K562 (cell line): ENCODE results near the gene GBP7. TPM values are rescaled to one million over a fixed set of nuclear protein-coding genes. Genes with fewer than 3 reads are reported as not detected.

Experiments
- ATAC-seq: fragments of 200-7000 bp; cut with Tn5 transposase; 3 replicates; pipeline ENCODE4 v1.9.1; 2020; ENCODE audit warnings: moderate library complexity
- BruUV-seq: library from RNA; stranded (reverse); fragments of 400-500 nt; replicated peaks from 2 replicates; lab custom pipeline; 2021; lab: Mats Ljungman, UMichigan
- CTCF ChIA-PET: fragments of 300-600 bp; formaldehyde crosslinking; extraction: SDS; loops from one replicate; lab custom pipeline; 2021; ENCODE audit warnings: low intra/inter-chr PET ratio; lab: Yijun Ruan, JAX
- POLR2A ChIA-PET: fragments of 300-600, 350-650 bp; sonication (Branson Sonifier 250); formaldehyde crosslinking; extraction: SDS; loops from one replicate; lab custom pipeline; 2021; ENCODE audit warnings: antibody characterized with exemption, inconsistent platforms; lab: Yijun Ruan, JAX
- DNase-seq, 4 experiments: peaks; one replicate each; pipeline versions ENCODE4 v3.0.0 to v3.0.0-alpha.2; 2011 to 2018; ENCODE audit warnings: low spot score in 3 of 4, mixed read lengths in 3 of 4; ENCODE audit errors: extremely low read depth in 1 of 4
- FAIRE-seq: peaks from 2 replicates; lab custom pipeline; 2011; peaks lifted over from hg19 to GRCh38; lab: Jason Lieb, UNC
- H2AFZ ChIP-seq: 2 replicates; pipeline ENCODE4 v1.6.0; 2011; ENCODE audit warnings: low read depth, low read length, control low read depth, inconsistent platforms
- H3K27ac ChIP-seq: fragments of 200-600 bp; 3 replicates; pipeline ENCODE4 v1.8.0; 2011; ENCODE audit warnings: low read depth, mild to moderate bottlenecking, control low read depth, inconsistent platforms, low read length, moderate library complexity, mixed read lengths; ENCODE audit errors: extremely low read depth
- H3K27me3 ChIP-seq, 2 experiments: fragments of 300-600 bp in 1 of 2; 2 replicates in 1 of 2; 3 replicates in 1 of 2; pipeline versions ENCODE4 v1.6.0 to v1.8.0; 2011; ENCODE audit warnings: inconsistent platforms in 2 of 2, low read length in 2 of 2, mild to moderate bottlenecking in 1 of 2, mixed read lengths in 1 of 2, moderate library complexity in 1 of 2; ENCODE audit not compliant: control insufficient read depth in 2 of 2, insufficient read depth in 2 of 2
- H3K36me3 ChIP-seq: fragments of 300-600 bp; 3 replicates; pipeline ENCODE4 v1.8.0; 2011; ENCODE audit warnings: mild to moderate bottlenecking, low read length, inconsistent platforms; ENCODE audit not compliant: control insufficient read depth, insufficient read depth
- H3K4me1 ChIP-seq, 2 experiments: fragments of 200-600 bp in 1 of 2; replicated peaks in 1 of 2; 2 replicates in 1 of 2; 3 replicates in 1 of 2; pipeline versions ENCODE4 v1.5.1 to v1.8.0; 2011; ENCODE audit warnings: inconsistent platforms in 2 of 2, low read length in 2 of 2, mild to moderate bottlenecking in 1 of 2, mixed read lengths in 1 of 2, moderate library complexity in 1 of 2; ENCODE audit not compliant: control insufficient read depth in 2 of 2, insufficient read depth in 2 of 2
- H3K4me2 ChIP-seq: 2 replicates; pipeline ENCODE4 v1.6.1; 2011; ENCODE audit warnings: low read length, control low read depth, inconsistent platforms, mixed read lengths; ENCODE audit not compliant: insufficient read depth
- H3K4me3 ChIP-seq: fragments of 200-600 bp; sonication (generic), shearing (Covaris generic); 2 replicates; pipeline ENCODE4 v1.5.1; 2016; ENCODE audit warnings: control low read depth, inconsistent platforms
- H3K79me2 ChIP-seq: fragments of 200-600 bp; 3 replicates; pipeline ENCODE4 v1.8.0; 2011; ENCODE audit warnings: low read length, inconsistent platforms; ENCODE audit not compliant: control insufficient read depth, insufficient read depth
- H3K9ac ChIP-seq, 2 experiments: 2 replicates each; pipeline versions ENCODE4 v1.6.0 to v1.6.1; 2011; ENCODE audit warnings: low read depth in 2 of 2, low read length in 2 of 2, control low read depth in 1 of 2, inconsistent platforms in 1 of 2, mild to moderate bottlenecking in 1 of 2, mixed read lengths in 1 of 2; ENCODE audit not compliant: insufficient read depth in 1 of 2
- H3K9me1 ChIP-seq: one replicate; pipeline ENCODE4 v1.6.0; 2011; ENCODE audit warnings: inconsistent platforms, mild to moderate bottlenecking, low read length, moderate library complexity; ENCODE audit not compliant: control insufficient read depth, insufficient read depth
- H3K9me3 ChIP-seq: replicated peaks from 2 replicates; pipeline ENCODE4 v1.5.1; 2011; ENCODE audit warnings: low read depth, low read length, inconsistent platforms; ENCODE audit not compliant: control insufficient read depth, insufficient read depth
- H4K20me1 ChIP-seq: replicated peaks from 2 replicates; pipeline ENCODE4 v1.6.1; 2011; ENCODE audit warnings: low read length, inconsistent platforms, mixed read lengths; ENCODE audit not compliant: control insufficient read depth, insufficient read depth
- SIRT6 ChIP-seq: IDR thresholded peaks from one replicate; pipeline ENCODE4 v1.6.1; 2012; ENCODE audit warnings: low read depth, mild to moderate bottlenecking, control low read depth, inconsistent platforms, low read length, moderate library complexity
- WGBS: fragments of 100-300 bp; shearing (Covaris generic); methylation state at CpG from one replicate; pipeline ENCODE4 v1.1.6; 2016; ENCODE audit warnings: low coverage, mixed read lengths; ENCODE audit not compliant: insufficient coverage; ENCODE audit errors: missing lambda C conversion rate; 5-methylcytosine and 5-hydroxymethylcytosine counted together
- in situ Hi-C: fragments of 300-500 bp; cut with MboI; formaldehyde crosslinking; loops from 4 replicates; pipeline ENCODE4 v1.15.0; 2018; ENCODE audit warnings: inconsistent platforms, mixed read lengths
- intact Hi-C: fragments of 100-400 bp; cut with micrococcal nuclease; formaldehyde crosslinking; loops from 2 replicates; pipeline ENCODE4 v1.14.2; 2022
- polyA plus RNA-seq, 8 experiments: library from polyadenylated mRNA; depleted of rRNA in 4 of 8; stranded (reverse) in 5 of 8; unstranded in 3 of 8; fragments of >200 nt; fragmentation: Nextera tagmentation in 2 of 8; fragmentation: Illumina TruSeq in 1 of 8; extraction: Ambion mirVana in 2 of 8; extraction: Trizol in 1 of 8; gene quantifications; 2 replicates each; pipeline versions ENCODE4 v1.2.1 to v1.2.3, GENCODE V29; 2011 to 2014; ENCODE audit warnings: inconsistent platforms in 1 of 8, missing spikeins in 1 of 8
- total RNA-seq, 7 experiments: library from RNA; depleted of rRNA in 6 of 7; stranded (reverse); fragments of >200 nt in 6 of 7; fragmentation: Illumina TruSeq in 2 of 7; extraction: Trizol in 2 of 7; gene quantifications; 2 replicates each; pipeline versions ENCODE4 v1.2.1 to v1.2.3, GENCODE V29; 2011 to 2021; ENCODE audit warnings: low replicate concordance in 1 of 7
- TF ChIP-seq, protein P1 (sequence below): fragments of 250-450 bp; sonication (Bioruptor Pico); IDR thresholded peaks from 2 replicates; pipeline ENCODE4 v1.5.0; 2021; ENCODE audit warnings: mild to moderate bottlenecking, moderate library complexity
- TF ChIP-seq, protein P2 (sequence below): IDR thresholded peaks from 3 replicates; pipeline ENCODE4 v1.6.1; 2011; ENCODE audit warnings: borderline replicate concordance, mild to moderate bottlenecking; ENCODE audit not compliant: insufficient read length, insufficient read depth

The GBP7 gene
- total and polyA plus RNA-seq, 9 of the 15 experiments (the other 6 are each of a cell fraction or from before 2014, with no cell fraction given), result 0.03 TPM; not detected in 8

GRCh38 chr1:89149976-89150375, 25.8 kb downstream of the GBP7 start:
- no peak for TF ChIP-seq SIRT6
- TF ChIP-seq, protein P1, sequence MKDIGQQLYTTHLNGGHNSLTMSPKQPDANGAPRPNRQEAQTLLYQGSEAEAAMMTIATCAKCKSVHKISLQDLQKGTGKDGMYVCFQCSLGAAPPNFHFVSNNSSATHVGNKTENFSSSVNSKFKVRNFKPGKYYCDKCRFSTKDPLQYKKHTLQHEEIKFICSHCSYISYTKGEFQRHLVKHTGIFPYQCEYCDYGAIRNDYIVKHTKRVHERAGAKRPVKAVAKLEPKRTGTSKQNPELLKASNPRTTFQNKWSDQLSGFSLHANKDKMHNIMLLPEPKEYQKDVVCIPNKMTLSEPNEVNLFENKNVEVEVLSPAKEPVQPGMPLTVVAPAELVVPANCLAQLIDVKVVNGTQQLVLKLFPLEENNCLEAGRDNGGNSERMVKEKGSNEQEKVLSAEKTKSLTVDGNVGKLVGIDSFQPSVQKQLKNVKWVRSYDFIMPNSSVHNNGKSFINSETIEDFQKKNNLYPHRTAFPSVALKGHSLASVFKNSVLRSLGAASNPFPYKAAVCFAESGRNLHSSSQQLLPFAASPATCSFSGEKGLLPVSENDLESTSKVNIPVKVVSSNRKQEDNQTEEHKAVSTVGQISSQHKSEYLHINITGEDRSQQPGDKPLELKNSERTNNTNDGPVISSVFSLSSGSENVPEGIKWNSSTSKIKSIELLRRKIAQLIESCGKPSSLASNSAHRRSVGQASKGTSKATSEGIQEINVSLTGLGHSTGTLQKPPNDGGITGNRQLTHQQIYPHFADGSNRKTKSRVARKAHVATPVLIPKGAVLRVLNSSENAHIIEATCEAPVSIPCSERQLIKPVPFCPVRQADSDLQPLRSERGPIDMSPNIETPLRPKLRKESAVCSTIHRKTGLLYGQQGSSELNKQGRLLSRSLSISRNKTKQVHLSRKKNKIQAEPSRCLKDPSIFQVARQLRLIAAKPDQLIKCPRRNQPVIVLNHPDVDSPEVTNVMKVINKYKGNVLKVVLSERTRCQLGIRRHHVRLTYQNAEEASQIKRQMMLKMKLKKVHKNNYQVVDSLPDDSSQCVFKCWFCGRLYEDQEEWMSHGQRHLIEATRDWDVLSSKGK (CRISPR knock-in tag), result no peak
- TF ChIP-seq, protein P2, sequence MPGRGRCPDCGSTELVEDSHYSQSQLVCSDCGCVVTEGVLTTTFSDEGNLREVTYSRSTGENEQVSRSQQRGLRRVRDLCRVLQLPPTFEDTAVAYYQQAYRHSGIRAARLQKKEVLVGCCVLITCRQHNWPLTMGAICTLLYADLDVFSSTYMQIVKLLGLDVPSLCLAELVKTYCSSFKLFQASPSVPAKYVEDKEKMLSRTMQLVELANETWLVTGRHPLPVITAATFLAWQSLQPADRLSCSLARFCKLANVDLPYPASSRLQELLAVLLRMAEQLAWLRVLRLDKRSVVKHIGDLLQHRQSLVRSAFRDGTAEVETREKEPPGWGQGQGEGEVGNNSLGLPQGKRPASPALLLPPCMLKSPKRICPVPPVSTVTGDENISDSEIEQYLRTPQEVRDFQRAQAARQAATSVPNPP, result no peak
- H3K27me3 ChIP-seq, result no peaks in the 10 kb centered on the region
- in situ Hi-C loops (no loop called here), intact Hi-C loops (no loop called here)
- H3K4me2 ChIP-seq, result no peak overlapping the region
- no peaks in the 10 kb centered on the region for H3K79me2 ChIP-seq
- no peak overlapping the region for H2AFZ ChIP-seq
- FAIRE-seq (no peak), ATAC-seq (no peak), DNase-seq (no peak)
- H3K36me3 ChIP-seq, result no peaks in the 10 kb centered on the region
- H3K4me1 ChIP-seq, result no peaks in the 10 kb centered on the region
- H4K20me1 ChIP-seq, result no peaks in the 10 kb centered on the region
- no peak overlapping the region for H3K9ac ChIP-seq
- ChIA-PET CTCF (no interaction called here), POLR2A (no interaction called here)
- WGBS, result 5% methylated on average over 3 of the region's 3 CpGs
- no peak overlapping the region for H3K4me3 ChIP-seq
- no peak overlapping the region for H3K27ac ChIP-seq
- no TSS peak for BruUV-seq
- H3K9me3 ChIP-seq, result no peaks in the 10 kb centered on the region
- H3K9me1 ChIP-seq, result no peaks in the 10 kb centered on the region
